ENCODE data around the gene CEACAM1. TPM values are rescaled to one million over a fixed set of nuclear protein-coding genes. Genes with fewer than 3 reads are reported as not detected.
"Not testable (repeated sequence)": the region's sequence is repeated elsewhere in the genome, so short reads cannot be mapped to it uniquely, and the experiment has no call there.

CEACAM1 gene
- total RNA-seq, 4 donors from 2014 or later: 0.51 to 24.7 (median 6.5) TPM

- H3K4me3 ChIP-seq: no peak overlapping the region
- no peak for DNase-seq
- H3K27ac ChIP-seq: no peak overlapping the region
- no peaks in the 10 kb centered on the region for H3K4me1 ChIP-seq
- no peaks in the 10 kb centered on the region for H3K36me3 ChIP-seq
- TF ChIP-seq, protein P1, sequence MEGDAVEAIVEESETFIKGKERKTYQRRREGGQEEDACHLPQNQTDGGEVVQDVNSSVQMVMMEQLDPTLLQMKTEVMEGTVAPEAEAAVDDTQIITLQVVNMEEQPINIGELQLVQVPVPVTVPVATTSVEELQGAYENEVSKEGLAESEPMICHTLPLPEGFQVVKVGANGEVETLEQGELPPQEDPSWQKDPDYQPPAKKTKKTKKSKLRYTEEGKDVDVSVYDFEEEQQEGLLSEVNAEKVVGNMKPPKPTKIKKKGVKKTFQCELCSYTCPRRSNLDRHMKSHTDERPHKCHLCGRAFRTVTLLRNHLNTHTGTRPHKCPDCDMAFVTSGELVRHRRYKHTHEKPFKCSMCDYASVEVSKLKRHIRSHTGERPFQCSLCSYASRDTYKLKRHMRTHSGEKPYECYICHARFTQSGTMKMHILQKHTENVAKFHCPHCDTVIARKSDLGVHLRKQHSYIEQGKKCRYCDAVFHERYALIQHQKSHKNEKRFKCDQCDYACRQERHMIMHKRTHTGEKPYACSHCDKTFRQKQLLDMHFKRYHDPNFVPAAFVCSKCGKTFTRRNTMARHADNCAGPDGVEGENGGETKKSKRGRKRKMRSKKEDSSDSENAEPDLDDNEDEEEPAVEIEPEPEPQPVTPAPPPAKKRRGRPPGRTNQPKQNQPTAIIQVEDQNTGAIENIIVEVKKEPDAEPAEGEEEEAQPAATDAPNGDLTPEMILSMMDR (IDR thresholded peaks at IDR 0.05): no peak
- TF ChIP-seq POLR2A (IDR thresholded peaks at IDR 0.05): no peak
- H3K27me3 ChIP-seq: no peaks in the 10 kb centered on the region
- no peaks in the 10 kb centered on the region for H3K9me3 ChIP-seq
- intact Hi-C loops (cut with DNase I; ENCODE audit: low total_unique reads): no loop called here
Measured at GRCh38 chr19:42538841-42539709, 10.8 kb upstream of the CEACAM1 start.

- H3K9me3 ChIP-seq; DNase-seq; intact Hi-C loops (cut with DNase I; ENCODE audit: low total_unique reads); H3K27me3 ChIP-seq; H3K27ac ChIP-seq; H3K4me1 ChIP-seq; H3K4me3 ChIP-seq; H3K36me3 ChIP-seq: not testable (repeated sequence)
Measured at GRCh38 chr19:42535276-42535675, 7.0 kb upstream of the CEACAM1 start.

GRCh38 chr19:42534391-42534790, 6.1 kb upstream of the CEACAM1 start:
- Histone ChIP-seq H3K36me3 (no peaks in the 10 kb centered on the region), H3K4me3 (no peak overlapping the region), H3K9me3 (no peaks in the 10 kb centered on the region), H3K4me1 (no peaks in the 10 kb centered on the region), H3K27ac (no peak overlapping the region), H3K27me3 (no peaks in the 10 kb centered on the region)
- TF ChIP-seq, protein P1 (IDR thresholded peaks at IDR 0.05): no peak
- no peak for TF ChIP-seq POLR2A (IDR thresholded peaks at IDR 0.05)
- DNase-seq: no peak
- intact Hi-C loops (cut with DNase I; ENCODE audit: low total_unique reads): no loop called here

DNA sequence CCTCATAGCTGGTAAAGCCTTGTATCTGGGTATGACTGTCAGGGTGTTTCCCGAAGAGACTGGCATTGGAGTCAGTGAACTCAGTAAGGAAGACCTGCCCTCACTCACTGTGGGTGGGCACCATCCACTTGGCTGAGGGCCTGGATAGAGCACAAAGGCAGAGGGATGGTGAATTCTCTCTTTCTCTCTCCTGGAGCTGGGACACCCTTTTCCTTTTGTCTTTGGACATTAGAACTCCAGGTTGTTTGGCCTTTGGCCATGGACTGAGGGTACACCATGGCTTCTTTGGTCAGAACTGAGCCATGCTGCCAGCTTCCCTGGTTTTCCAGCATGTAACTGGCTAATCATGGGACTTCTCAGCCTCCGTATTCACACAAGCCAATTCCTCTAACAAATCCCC, 4.6 kb upstream of the CEACAM1 start:
- H3K27me3 ChIP-seq: no peaks in the 10 kb centered on the region
- H3K4me3 ChIP-seq: no peak overlapping the region
- no peaks in the 10 kb centered on the region for H3K4me1 ChIP-seq
- no peaks in the 10 kb centered on the region for H3K36me3 ChIP-seq
- DNase-seq: no peak
- H3K27ac ChIP-seq: no peak overlapping the region
- TF ChIP-seq POLR2A (IDR thresholded peaks at IDR 0.05): no peak
- TF ChIP-seq, protein P1 (IDR thresholded peaks at IDR 0.05): no peak
- no peaks in the 10 kb centered on the region for H3K9me3 ChIP-seq
- intact Hi-C loops (cut with DNase I; ENCODE audit: low total_unique reads): no loop called here

DNA sequence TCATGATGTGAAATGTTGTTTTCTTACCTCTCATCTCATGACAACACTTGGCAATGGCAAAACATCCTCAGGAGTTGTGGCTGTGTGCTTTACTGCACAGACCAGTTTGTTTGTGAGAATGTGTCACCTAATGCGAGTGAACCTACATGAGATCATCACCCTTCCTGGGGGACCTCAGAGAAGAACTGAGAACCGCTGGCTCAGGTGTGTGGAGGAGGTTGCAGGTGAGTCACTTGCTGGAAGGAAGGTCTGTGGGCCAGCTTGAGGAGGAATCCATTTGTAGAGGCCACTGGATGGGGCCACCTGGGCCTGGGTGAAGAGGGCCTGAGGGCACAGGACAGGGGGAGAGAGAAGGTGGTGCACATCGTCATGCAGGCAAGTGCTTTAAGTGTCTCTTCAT, 3.0 kb upstream of the CEACAM1 start:
- no peak for DNase-seq
- TF ChIP-seq, protein P1 (IDR thresholded peaks at IDR 0.05): no peak
- Histone ChIP-seq H3K36me3 (no peaks in the 10 kb centered on the region), H3K9me3 (no peaks in the 10 kb centered on the region), H3K27ac (no peak overlapping the region), H3K4me1 (no peaks in the 10 kb centered on the region), H3K27me3 (no peaks in the 10 kb centered on the region), H3K4me3 (no peak overlapping the region)
- intact Hi-C loops (cut with DNase I; ENCODE audit: low total_unique reads): no loop called here
